A549 (cell line): Measurements from ENCODE around the gene UPK3B.
"Not testable (repeated sequence)": the region's sequence is repeated elsewhere in the genome, so short reads cannot be mapped to it uniquely, and the experiment has no call there.

Experiments
- ATOH8 ChIP-seq: fragments of 250-450 bp; sonication (Bioruptor Pico); IDR thresholded peaks from 2 replicates; pipeline ENCODE4 v1.5.0; 2020; ENCODE audit warnings: low read depth, mild to moderate bottlenecking, moderate library complexity
- CEBPB ChIP-seq, 2 experiments: fragments of >200 bp in 1 of 2; sonication (Bioruptor Twin) in 1 of 2; formaldehyde crosslinking in 1 of 2; IDR thresholded peaks; 2 replicates each; pipeline ENCODE4 v1.6.1; 2012 to 2016
- CTCF ChIP-seq: fragments of >200 bp; sonication (Bioruptor Twin); formaldehyde crosslinking; IDR thresholded peaks from 3 replicates; pipeline ENCODE4 v1.5.1; 2016
- JUNB ChIP-seq: fragments of >200 bp; sonication (Bioruptor Twin); formaldehyde crosslinking; IDR thresholded peaks from 2 replicates; pipeline ENCODE4 v1.6.1; 2016
- MAFK ChIP-seq: fragments of 450-650 bp; IDR thresholded peaks from 2 replicates; pipeline ENCODE4 v1.6.1; 2014; ENCODE audit not compliant: partially characterized antibody
- NFE2L2 ChIP-seq: fragments of 150-350 bp; conservative IDR thresholded peaks from 2 replicates; pipeline ENCODE4 v1.6.1; 2014; ENCODE audit warnings: low read length
- POLR2A ChIP-seq: IDR thresholded peaks from 2 replicates; pipeline ENCODE4 v1.6.1; 2012; ENCODE audit warnings: mild to moderate bottlenecking, low read length
- RCOR1 ChIP-seq: fragments of 150-350 bp; IDR thresholded peaks from 2 replicates; pipeline ENCODE4 v1.6.1; 2014; ENCODE audit warnings: antibody characterized with exemption, low read length, low read depth
- REST ChIP-seq: fragments of 200-600 bp; sonication (generic); IDR thresholded peaks from 2 replicates; pipeline ENCODE4 v1.6.1; 2016; ENCODE audit warnings: antibody characterized with exemption, mild to moderate bottlenecking, moderate library complexity
- SREBF2 ChIP-seq: fragments of 450-650 bp; IDR thresholded peaks from 2 replicates; pipeline ENCODE4 v1.6.1; 2014; ENCODE audit warnings: mild to moderate bottlenecking, moderate library complexity
- ZSCAN20 ChIP-seq: fragments of 250-450 bp; sonication (Bioruptor Pico); IDR thresholded peaks from 2 replicates; pipeline ENCODE4 v1.8.0; 2022; ENCODE audit warnings: mild to moderate bottlenecking, moderate library complexity

GRCh38 chr7:76492139-76492538, 18.2 kb upstream of the UPK3B start:
- not testable (repeated sequence) for TF ChIP-seq JUNB; SREBF2; REST; CTCF; RCOR1; POLR2A; ZSCAN20; ATOH8; MAFK; NFE2L2; CEBPB (IDR thresholded peaks at IDR 0.05)
